HepG2 (cell line): ENCODE results near the gene RIF1. TPM values are rescaled to one million over a fixed set of nuclear protein-coding genes. Genes with fewer than 3 reads are reported as not detected.
A peak's percentile ranks its signal among the peaks of the same experiment; 100 is the strongest.

Experiments used
- CC2D1A ChIP-seq: sonication (generic); formaldehyde crosslinking; IDR thresholded peaks from 2 replicates; pipeline ENCODE4 v1.8.1; 2023; ENCODE audit warnings: mild to moderate bottlenecking, missing genetic modification reagents
- GATAD2A ChIP-seq: IDR thresholded peaks from 2 replicates; pipeline ENCODE4 v1.6.1; 2016
- HNF1B ChIP-seq: sonication (generic); formaldehyde crosslinking; IDR thresholded peaks from 2 replicates; pipeline ENCODE4 v1.5.1; 2020; ENCODE audit warnings: mild to moderate bottlenecking, moderate library complexity, missing genetic modification reagents
- IKZF1 ChIP-seq: fragments of 450-650 bp; IDR thresholded peaks from 2 replicates; pipeline ENCODE4 v1.7.1; 2016
- MED1 ChIP-seq: sonication (generic); formaldehyde crosslinking; IDR thresholded peaks from 2 replicates; pipeline ENCODE4 v1.4.0; 2020; ENCODE audit warnings: missing genetic modification reagents
- PAF1 ChIP-seq: IDR thresholded peaks from 2 replicates; pipeline ENCODE4 v1.6.1; 2016; ENCODE audit warnings: missing genetic modification reagents, missing compliant biosample characterization
- RBM22 ChIP-seq: fragments of 200-400 bp; formaldehyde crosslinking; optimal IDR thresholded peaks from 2 replicates; pipeline ENCODE3; 2017; ENCODE audit warnings: mild to moderate bottlenecking, low read length, moderate library complexity
- REXO4 ChIP-seq: sonication (generic); formaldehyde crosslinking; IDR thresholded peaks from 2 replicates; pipeline ENCODE4 v1.8.0; 2022; ENCODE audit warnings: missing genetic modification reagents, mild to moderate bottlenecking, borderline replicate concordance
- SOX6 ChIP-seq, 2 experiments: fragments of 450-650 bp in 1 of 2; sonication (generic) in 1 of 2; formaldehyde crosslinking in 1 of 2; IDR thresholded peaks; 2 replicates each; pipeline versions ENCODE4 v1.4.0 to v1.6.1; 2017 to 2020; ENCODE audit warnings: antibody characterized with exemption in 1 of 2, mild to moderate bottlenecking in 1 of 2, missing genetic modification reagents in 1 of 2
- TRAFD1 ChIP-seq: sonication (generic); formaldehyde crosslinking; IDR thresholded peaks from 2 replicates; pipeline ENCODE4 v1.5.1; 2020; ENCODE audit warnings: missing genetic modification reagents, mild to moderate bottlenecking, borderline replicate concordance
- ZFP1 ChIP-seq: IDR thresholded peaks from 2 replicates; pipeline ENCODE4 v1.6.1; 2016
- ZFP36 ChIP-seq: fragments of 150-350 bp; IDR thresholded peaks from 2 replicates; pipeline ENCODE4 v1.6.1; 2018; ENCODE audit warnings: borderline replicate concordance, low read length, low read depth; ENCODE audit not compliant: partially characterized antibody
- ZFP90 ChIP-seq: sonication (generic); formaldehyde crosslinking; IDR thresholded peaks from 2 replicates; pipeline ENCODE4 v1.8.0; 2022; ENCODE audit warnings: missing genetic modification reagents, mild to moderate bottlenecking, inconsistent platforms, borderline replicate concordance
- ZNF17 ChIP-seq: sonication (generic); formaldehyde crosslinking; IDR thresholded peaks from 2 replicates; pipeline ENCODE4 v1.5.0; 2020; ENCODE audit warnings: mild to moderate bottlenecking, missing genetic modification reagents
- ZNF431 ChIP-seq: sonication (generic); formaldehyde crosslinking; IDR thresholded peaks from 2 replicates; pipeline ENCODE4 v1.9.0; 2022; ENCODE audit warnings: missing genetic modification reagents, low read depth, mild to moderate bottlenecking, borderline replicate concordance
- ZNF672 ChIP-seq: sonication (generic); formaldehyde crosslinking; IDR thresholded peaks from 2 replicates; pipeline ENCODE4 v1.8.1; 2022; ENCODE audit warnings: missing genetic modification reagents
- ZNF773 ChIP-seq: sonication (generic); formaldehyde crosslinking; IDR thresholded peaks from 2 replicates; pipeline ENCODE4 v1.4.0; 2020; ENCODE audit warnings: missing genetic modification reagents, borderline replicate concordance
- polyA plus RNA-seq, 8 experiments: library from polyadenylated mRNA; depleted of rRNA in 3 of 8; stranded (reverse) in 7 of 8; unstranded in 1 of 8; fragments of >200 nt; fragmentation: Illumina TruSeq in 4 of 8; extraction: Trizol in 4 of 8; gene quantifications; 2 replicates each; pipeline versions ENCODE4 v1.2.1 to v1.2.3, GENCODE V29; 2011 to 2016; ENCODE audit warnings: low read depth in 4 of 8, missing spikeins in 1 of 8, mixed read lengths in 1 of 8; ENCODE audit not compliant: insufficient read depth in 1 of 8
- total RNA-seq, 5 experiments: library from RNA; depleted of rRNA; stranded (reverse); fragments of >200 nt; fragmentation: Illumina TruSeq; extraction: Trizol; gene quantifications; 2 replicates each; pipeline ENCODE4 v1.2.3, GENCODE V29; 2016; ENCODE audit warnings: low read depth in 1 of 5
- TF ChIP-seq, protein P1 (sequence below): sonication (generic); formaldehyde crosslinking; IDR thresholded peaks from 2 replicates; pipeline ENCODE4 v1.5.1; 2020; ENCODE audit warnings: mild to moderate bottlenecking, missing genetic modification reagents, moderate library complexity

RIF1 gene
- total and polyA plus RNA-seq, 2 of the 13 experiments (the other 11 are each of a cell fraction or from before 2014, with no cell fraction given), result 12.1 to 73.6 TPM

GRCh38 chr2:151409601-151410484 is at the start of gene RIF1 (continued):
- TF ChIP-seq SOX6 (IDR thresholded peaks at IDR 0.05) (no peak), SOX6 (CRISPR knock-in tag; IDR thresholded peaks at IDR 0.05) (peak; percentile 75), ZNF17 (CRISPR knock-in tag) (no peak; the same call in 1 of the 2 replicates), HNF1B (CRISPR knock-in tag) (peak; percentile 87), IKZF1 (no peak), RBM22 (no peak), ZFP36 (no peak), TRAFD1 (CRISPR knock-in tag) (peak; percentile 80; the same call in 1 of the 2 replicates), ZNF773 (CRISPR knock-in tag) (peak; percentile 55; the same call in 1 of the 2 replicates), ZNF672 (CRISPR knock-in tag) (peak; percentile 56; the same call in 1 of the 2 replicates), ZFP90 (peak; percentile 70; the same call in 1 of the 2 replicates), REXO4 (0 out of 2 replicates have a peak, but pooled peaks have one; percentile 36), ZFP1 (0 out of 2 replicates have a peak, but pooled peaks have one; percentile 2), PAF1 (CRISPR knock-in tag) (no peak), GATAD2A (peak; percentile 74), CC2D1A (CRISPR knock-in tag) (peak; percentile 89; the same call in 1 of the 2 replicates), MED1 (CRISPR knock-in tag) (peak; percentile 64), ZNF431 (CRISPR knock-in tag) (peak; percentile 92)
- TF ChIP-seq, protein P1, sequence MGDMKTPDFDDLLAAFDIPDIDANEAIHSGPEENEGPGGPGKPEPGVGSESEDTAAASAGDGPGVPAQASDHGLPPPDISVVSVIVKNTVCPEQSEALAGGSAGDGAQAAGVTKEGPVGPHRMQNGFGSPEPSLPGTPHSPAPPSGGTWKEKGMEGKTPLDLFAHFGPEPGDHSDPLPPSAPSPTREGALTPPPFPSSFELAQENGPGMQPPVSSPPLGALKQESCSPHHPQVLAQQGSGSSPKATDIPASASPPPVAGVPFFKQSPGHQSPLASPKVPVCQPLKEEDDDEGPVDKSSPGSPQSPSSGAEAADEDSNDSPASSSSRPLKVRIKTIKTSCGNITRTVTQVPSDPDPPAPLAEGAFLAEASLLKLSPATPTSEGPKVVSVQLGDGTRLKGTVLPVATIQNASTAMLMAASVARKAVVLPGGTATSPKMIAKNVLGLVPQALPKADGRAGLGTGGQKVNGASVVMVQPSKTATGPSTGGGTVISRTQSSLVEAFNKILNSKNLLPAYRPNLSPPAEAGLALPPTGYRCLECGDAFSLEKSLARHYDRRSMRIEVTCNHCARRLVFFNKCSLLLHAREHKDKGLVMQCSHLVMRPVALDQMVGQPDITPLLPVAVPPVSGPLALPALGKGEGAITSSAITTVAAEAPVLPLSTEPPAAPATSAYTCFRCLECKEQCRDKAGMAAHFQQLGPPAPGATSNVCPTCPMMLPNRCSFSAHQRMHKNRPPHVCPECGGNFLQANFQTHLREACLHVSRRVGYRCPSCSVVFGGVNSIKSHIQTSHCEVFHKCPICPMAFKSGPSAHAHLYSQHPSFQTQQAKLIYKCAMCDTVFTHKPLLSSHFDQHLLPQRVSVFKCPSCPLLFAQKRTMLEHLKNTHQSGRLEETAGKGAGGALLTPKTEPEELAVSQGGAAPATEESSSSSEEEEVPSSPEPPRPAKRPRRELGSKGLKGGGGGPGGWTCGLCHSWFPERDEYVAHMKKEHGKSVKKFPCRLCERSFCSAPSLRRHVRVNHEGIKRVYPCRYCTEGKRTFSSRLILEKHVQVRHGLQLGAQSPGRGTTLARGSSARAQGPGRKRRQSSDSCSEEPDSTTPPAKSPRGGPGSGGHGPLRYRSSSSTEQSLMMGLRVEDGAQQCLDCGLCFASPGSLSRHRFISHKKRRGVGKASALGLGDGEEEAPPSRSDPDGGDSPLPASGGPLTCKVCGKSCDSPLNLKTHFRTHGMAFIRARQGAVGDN (CRISPR knock-in tag), result peak; percentile 96
